ENCODE data around the gene C19orf12.
A peak's percentile ranks its signal among the peaks of the same experiment; 100 is the strongest.

Gene C19orf12

DNA sequence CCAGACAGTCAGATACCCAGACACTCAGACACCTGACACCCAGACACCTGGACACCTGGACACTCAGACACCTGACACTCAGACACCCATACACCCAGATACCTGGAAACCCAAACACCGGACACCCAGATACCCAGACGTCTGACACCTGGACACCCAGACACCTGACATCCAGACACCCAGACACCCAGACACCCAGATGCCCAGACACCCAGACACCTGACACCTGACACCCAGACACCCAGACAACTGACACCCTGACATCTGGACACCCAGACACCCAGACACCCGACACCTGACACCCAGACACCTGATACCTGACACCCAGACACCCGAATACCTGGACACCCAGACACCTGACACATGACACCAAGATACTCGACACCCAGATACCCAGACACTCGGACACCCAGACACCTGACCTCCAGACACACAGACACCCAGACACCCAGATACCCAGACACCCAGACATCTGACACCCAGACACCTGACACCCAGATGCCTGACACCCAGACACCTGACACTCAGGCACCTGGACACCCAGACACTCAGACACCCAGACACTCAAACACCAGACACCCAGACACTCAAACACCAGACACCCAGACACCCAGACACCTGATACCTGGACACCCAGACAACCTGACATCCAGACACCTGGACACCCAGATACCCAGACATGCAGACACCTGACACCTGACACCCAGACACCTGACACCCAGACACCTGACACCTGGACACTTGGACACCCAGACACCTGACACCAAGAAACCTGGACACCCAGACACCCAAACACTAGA is 19.1 kb downstream of the C19orf12 start:
- no peak for DNase-seq

DNA sequence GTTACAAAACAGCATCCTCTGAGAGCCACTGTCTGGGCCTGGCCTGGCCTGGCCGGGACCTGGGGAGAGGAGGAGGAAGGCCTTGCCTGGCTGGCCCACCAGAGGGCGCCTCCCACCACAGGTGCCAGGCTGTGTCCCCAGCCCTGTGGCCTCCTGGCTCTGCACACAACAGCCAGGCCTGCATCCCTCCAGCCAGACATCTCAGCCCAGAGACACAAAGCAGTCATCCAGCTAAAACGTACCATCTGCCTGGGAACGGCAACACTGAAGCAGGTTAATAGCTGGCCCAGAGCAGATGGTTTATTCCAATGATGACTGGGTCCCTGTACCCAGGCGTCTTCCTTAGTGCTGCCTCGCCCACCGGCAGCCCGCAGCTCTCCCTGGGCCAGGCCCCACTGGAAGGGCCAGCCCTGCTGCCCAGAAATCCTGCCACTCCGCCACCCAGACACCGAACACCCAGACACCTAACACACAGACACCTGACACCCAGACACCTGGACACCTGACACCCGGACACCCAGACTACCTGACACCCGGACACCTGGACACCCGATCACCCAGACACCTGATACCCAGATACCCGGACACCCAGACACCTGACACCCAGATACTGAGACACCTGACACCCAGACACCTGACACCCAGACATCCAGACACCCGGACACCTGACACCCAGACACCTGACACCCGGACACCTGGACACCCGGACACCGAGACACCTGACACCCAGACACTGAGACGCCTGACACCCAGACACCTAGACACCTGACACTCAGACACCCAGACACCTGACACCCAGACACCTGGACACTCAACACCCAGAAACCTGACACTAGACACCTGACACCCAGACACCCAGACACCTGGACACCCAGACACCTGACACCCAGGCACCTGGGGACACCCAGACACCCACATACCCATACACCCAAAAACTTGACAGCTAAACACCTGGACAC is 20.1 kb downstream of the C19orf12 start:
- peak; percentile 83 for DNase-seq

DNA sequence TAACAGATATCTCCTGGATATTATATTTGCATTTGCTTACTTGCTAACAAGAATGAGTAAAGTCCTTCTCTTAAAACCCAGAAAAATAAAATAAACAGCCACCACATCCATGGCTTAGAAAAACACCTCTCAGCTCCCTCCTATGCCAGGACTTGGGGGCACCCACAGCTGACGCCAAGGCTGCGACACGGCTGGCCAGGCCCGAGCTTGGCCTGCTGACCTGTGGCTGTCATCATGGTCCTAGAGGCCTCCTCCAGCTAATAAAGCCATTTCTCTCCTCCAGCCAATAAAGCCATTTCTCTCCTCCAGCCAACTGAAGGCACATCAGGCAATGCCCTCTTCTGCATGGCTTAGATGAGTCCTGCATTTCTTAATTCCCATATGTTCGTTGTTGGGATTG is 20.9 kb downstream of the C19orf12 start:
- DNase-seq = no peak

DNA sequence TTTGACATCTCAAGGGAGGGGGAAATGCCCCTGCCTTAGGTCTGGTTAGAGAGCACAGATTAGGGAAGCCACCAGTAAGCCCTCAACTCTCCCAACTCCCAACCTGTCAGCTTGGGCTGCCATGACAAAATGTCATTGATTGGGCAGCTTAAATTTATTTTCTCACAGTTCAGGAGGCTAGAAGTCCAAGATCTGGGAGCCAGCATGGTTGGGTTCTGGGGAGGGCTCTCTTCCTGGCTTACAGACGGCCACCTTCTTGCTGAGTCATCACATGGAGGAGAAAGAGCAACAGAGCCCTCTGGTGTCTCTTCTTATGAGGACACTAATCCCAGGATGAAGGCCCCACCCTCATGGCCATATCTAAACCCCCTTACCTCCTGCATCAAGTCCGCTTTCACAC is 24.2 kb downstream of the C19orf12 start:
- DNase-seq = no peak

DNA sequence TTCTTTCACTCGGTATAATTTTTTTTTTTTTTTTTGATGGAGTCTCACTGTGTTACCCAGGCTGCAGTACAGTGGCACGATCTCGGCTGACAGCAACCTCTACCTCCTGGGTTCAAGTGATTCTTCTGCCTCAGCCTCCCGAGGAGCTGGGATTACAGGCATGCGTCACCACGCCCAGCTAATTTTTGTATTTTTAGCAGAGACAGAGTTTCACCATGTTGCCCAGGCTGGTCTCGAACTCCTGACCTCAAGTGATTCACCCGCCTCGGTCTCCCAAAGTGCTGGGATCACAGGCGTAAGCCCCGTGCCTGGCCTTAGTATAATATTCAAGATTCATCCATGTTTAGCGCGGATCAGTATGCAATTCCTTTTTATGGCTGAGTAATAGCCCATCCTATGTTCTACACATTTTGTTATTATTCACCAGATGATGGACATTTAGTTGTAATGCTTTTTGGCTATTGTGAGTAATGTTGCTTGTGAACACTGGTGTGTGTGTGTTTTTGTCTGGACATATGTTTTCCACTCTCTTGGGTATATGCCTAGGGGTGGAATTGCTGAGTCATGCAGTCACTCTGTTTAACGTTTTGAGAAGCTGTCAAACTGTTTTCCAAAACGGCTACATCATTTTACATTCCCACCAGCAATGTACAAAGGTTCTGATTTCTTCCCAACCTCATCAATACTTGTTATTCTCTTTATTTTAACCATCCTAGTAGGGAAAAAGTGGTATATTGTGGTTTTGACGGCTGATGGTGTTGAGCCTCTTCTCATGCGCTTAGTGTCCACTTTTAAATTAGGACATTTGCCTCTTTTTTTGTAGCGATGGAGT is 26.9 kb downstream of the C19orf12 start:
- no peak for DNase-seq

DNA sequence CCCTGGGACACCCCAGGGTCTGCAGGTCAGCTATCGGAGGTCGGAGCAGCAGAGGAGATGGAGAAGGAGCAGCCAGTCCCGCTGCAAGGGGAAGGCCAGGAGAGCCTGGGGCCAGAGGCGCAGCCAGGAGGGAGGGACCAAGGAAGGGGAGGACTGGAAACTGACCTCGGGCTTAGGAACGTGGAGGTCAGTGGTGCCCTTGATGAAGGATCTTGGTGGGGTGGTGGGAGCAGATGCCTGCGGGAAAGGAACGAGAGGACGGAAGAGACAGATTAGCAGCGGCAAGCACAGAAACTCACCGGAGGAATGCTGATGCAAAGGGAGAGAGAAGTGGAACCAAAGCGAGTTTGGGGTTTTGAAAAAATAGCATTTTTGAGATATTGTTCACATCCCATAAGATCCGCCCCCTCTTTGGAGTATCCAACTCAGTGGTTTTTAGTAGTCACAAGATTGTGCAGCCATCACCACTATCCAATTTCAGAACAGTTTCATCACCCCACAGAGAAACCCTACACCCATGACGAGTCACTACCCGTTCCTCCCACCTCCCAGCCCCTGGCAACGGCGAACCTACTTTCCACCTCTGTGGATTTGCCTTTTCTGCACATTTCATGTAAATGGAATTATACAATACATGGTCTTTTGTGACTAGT is 27.7 kb downstream of the C19orf12 start:
- peak; percentile 76 for DNase-seq

DNA sequence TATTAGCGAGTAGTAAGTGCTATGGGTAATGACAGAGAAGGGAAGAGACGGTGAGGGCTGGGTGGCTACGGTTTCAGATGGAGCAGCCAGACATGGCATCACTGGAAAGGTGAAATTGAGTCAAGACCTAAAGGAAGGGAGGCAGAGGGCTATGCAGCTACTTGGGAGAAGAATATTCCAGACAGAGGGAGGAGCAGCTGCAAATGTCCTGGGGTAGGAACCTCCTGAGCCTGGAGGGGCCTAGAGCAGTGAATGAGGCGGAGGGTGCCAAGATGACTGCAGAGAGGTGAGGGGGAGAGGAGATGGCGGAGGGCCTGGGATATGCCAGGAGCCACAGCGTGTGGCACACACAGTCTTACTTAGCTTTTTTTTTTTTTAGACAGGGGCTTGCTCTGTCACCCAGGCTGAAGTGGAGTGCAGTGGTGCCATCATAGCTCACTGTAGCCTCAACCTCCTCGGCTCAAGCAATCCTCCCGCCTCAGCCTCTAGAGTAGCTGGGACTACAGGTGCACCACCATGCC is 28.7 kb downstream of the C19orf12 start:
- no peak for DNase-seq

DNA sequence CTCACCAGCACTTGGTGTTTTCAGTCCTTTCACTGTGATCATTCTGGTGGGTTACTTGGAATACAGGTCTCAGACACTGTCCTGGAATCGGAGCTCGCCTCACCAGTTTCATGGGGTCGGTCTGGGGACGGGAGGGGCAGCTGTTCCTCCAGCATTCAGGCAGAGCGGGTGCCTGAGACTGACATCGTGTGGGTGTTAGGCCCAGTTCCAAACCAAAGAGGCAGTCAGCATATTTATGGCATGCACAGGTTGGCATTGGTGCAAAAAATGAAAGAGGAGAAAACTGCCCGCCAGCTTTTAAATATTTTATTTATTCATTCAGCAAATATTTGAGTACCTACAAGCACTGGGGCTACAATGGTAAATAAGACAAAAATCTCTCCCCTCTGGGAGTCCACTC is 29.7 kb downstream of the C19orf12 start:
- DNase-seq = no peak

DNA sequence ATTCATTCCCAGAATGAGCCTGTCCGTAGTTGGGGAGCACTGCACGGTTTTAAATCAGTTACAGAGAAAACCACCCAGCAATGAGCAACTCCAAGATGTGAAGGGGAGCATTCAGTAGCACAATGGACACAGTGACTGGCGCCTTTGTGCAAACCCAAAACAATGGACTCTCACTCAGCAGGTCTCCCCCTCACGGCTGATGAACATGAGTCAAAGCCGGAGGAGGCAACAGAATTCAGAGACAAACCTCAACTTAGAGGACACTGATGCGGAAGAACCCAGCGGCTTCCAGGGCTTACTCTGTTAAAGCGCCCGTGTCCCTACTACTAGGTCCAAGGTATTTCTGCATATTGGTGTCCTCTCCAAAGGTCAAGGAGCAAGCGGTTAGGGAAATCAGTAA is 32.1 kb downstream of the C19orf12 start:
- DNase-seq = no peak

DNA sequence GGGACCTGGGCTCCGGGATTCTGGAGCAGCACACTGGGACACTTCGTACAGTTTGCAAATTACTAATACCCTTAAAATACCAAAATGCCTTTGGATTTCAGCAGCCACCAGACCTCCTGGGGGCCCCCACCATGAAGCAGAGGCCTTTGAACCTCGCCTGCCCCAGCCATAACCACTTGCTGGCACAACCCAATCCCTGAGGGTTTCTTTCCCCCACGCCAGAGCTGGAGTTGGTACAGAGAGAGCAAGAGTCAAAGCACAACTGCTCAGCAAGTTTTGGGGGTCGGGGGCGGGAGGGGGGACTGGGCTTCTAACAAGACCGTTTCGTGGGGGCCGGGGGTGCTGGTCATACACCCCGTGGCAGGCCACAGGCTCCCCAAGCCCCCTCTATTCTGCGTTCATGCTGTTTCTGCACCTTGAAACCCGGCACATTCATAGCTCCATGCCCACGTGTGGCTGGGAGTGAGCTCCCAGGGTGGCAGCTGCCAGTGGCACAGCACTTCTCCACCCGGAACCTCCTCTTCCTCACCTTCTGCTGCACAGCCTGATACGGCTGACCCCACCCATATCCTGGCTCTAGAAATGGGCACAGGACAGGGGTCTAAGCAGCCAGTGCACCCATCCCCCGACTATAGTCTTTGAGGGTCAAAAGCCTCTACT is 32.7 kb downstream of the C19orf12 start:
- no peak for DNase-seq

DNA sequence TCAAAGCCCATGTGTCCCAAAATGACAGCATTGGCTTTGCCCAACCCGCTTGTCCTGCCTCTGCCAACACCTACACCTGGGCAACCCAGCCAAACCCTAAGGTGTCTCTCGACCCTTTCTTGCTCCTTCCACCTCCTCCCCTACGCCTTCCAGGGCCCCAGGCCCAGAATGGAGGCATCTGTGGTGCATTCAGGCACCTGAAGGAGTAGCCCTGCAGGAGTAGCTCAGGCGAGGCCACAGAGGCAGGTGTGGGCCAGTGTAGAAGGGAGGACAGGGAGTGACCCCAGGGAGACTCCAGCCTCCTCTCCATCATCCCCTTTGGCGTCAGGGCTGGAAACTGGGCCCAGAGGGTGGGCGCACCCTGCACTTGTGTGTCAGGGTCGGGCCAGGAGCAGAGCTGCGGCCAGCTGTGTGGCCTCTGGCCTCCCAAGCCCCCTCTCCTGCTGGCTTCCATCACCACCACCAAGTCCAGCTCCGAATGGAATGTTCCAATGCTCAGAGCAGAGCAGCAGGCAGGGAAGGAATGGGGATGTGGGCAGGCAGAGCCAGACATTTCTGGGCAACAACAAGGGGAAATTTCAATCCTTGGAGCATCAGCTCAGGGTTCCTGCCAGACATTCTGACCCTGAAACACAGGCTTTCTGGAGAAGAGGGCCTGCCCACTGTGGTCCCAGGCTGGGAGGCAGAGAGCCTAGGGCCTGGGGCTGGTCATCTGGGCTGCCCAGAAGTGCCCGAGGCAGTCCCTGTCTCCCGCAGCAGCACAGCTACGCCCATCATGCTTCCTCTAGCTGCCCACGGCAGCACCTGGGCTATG is 33.4 kb downstream of the C19orf12 start:
- peak; percentile 82 for DNase-seq

DNA sequence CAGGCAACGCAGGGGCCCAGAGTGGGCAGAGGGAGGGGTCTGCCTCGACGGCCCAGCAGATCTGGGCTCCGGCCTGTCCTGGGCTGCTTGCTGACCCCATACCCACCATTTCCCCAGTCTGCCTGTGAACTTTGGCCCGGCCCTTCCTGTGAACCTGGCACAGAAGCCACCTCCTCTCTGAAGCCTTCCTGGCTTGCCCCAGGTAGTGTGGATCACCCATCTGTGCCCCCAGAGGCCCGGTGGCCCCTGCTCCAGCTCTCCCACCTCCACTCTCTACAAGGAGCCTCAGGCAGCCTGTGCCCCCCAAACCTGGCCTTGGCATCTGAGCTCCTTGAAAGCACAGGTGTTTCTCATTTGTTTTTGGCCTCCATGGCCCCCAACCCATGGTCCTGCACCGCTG is 34.1 kb downstream of the C19orf12 start:
- no peak for DNase-seq

DNA sequence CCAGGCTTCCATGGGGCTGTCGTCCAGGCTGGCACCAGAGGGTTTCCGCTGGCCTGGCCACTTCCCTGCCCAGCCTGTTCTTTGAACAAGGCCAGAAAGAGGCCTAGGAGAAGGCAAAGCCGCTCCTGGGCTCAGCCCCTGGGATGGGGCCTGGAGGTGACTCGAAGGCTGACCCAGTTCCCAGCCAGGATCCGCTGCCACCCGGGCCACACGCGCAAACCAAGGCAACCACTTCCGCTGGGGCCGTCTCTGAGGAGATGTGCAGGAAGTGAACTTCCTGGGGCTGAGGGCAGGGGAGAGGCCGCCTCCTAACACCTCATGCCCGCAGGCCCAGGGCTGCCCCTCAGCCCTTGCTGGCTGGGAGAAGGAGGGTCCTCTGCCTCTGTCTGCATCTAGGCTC is 34.6 kb downstream of the C19orf12 start:
- DNase-seq = peak; percentile 69

DNA sequence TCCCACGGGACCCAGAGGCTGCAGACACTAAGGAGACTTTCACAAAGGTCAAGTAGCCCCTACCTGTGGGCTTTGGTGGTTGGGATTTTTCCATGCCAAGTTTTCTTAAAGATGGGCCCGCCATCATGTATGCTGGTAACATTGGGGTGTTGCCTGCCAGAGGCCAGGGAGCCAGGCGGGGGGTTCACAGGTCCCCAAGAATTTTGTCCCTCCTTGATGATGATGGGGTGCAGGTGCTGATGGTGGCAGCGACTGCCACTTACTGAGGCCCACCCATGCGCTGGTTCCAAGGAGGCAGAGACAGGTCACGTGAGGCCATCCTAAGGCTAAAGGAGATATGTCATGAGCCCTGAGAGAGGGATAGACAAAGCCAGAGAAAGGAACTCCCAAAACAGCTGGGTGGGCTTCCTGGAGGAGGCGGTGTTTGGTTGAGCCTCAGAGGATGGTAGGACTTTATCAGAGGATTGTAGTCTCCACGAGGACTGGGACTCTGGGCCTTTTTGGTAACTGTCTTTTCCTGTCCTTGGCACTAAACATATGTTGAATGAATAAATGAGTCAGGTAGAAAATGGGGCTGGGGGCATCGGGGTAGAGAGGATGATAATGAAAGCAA is 35.4 kb downstream of the C19orf12 start:
- no peak for DNase-seq

DNA sequence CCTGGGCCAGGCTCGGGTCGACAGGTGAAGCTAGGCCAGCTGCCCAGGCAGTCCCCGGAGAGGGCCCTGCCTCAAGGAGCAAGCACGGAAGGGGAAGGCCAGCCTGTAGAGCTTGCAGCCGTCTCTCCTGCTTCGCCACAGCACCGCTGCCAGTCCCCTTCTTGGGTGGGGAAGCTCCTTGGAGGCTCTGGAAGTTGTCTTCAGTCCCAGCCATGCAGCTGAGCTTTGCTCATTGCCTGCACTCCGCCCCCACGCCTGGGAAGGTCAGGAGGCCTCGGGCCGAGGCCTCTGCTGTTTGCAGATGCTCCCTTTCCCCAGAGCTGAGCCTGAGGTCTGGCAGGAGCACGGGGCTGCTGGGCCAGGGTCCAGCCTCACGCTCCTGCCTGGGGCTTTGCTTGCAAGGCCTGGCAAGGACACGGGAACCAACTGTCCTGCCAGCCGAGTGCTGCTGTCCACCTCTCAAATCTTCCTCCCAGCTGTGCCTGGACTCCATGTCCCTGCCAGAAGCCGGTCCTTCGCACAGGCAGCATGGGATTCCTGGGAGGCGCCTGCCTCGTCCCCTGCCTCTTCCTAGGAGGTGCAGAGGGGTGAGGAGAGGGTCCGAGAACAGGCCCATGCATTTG is 36.5 kb downstream of the C19orf12 start:
- peak; percentile 71 for DNase-seq

DNA sequence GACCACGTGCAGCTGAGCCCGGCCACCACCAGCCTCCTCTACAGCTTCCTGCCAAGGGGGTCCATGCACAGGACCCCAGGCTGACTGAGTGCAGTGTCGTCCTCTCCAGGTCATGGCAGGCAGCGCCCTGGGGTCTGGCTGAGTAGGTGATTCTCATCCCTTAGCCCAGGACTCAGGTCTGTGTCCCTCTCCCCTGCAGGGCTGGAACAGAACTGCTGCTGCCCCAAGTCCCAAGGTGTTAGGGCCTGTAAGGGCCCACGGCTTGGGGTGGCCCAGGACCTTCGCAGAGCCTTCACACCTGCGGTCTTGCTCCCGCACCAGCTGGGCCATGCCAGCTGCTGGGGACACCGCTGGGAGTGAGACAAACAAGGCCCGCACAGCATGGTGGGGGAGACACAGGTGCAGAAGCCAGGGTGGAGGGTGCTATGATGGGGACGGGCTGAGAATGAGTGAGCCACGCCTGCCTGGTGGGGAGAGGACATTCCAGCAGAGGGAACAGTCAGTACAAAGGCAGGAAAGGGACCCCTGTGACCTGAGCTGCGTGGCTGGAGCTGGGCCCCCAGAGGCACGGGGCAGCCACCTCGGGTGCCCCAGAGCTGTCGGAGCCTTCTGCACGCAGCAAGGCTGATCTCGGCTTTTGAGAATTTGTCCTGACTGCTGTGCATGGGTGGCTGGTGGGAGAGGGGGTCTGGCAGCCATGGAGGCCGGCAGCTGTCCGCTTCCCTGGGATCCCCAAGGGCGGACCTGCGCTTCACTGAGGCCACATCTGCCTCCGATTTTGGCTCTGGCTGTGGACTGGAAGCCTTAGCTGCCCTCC is 37.9 kb downstream of the C19orf12 start:
- DNase-seq = no peak

DNA sequence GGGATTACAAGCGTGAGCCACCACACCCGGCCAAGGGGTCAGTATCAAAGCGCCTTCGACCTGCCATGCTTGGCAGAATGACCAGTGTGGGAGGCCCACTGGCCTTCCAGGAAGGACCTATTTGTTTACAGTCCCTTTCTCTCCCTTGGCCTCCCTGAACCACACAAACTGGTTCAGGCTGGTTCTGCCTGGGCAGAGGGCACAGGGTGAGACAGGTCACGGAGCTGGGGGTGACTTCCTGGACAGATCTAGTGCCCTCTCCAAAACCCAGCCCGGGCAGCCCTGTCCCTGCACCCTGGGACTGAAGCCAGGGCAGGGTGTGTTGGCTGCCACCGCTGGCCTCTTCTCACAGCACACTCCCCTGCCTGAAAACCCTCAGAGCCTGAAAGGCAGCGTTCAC is 38.5 kb downstream of the C19orf12 start:
- no peak for DNase-seq

DNA sequence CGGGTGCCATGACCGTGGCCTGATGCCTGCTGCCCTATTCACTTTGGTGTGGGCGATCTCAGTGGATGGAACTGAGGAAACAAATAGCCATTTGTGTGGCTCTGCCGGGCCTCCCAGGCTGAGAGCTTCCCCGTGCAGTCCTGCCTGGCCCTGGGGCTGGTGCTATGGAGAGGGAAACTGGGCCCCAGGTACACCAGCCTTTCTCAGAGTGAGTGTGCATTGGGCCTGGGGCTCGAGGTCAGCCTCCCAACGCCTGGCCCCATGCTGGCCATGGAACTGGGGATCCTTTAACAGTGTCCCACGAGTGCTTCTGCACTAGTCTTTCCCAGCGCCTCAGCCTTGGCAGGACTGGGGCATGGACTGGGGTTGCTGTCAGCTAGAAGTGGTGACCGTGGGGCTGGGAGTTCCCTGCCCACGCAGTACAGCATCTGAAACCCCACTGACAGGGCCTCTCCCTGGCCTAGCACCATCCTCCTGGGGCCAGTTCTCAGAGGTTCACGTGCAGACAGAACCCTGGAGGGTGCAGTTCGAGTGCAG is 39.3 kb downstream of the C19orf12 start:
- no peak for DNase-seq
